NCI-H524 (cell line): ENCODE results near the gene SCN1A.
"Not testable (repeated sequence)": the region's sequence is repeated elsewhere in the genome, so short reads cannot be mapped to it uniquely, and the experiment has no call there.

Experiments
- DNase-seq, 2 experiments: peaks; one replicate each; lab custom pipeline; 2025; lab: John Stamatoyannopoulos, UW

SCN1A gene

DNA sequence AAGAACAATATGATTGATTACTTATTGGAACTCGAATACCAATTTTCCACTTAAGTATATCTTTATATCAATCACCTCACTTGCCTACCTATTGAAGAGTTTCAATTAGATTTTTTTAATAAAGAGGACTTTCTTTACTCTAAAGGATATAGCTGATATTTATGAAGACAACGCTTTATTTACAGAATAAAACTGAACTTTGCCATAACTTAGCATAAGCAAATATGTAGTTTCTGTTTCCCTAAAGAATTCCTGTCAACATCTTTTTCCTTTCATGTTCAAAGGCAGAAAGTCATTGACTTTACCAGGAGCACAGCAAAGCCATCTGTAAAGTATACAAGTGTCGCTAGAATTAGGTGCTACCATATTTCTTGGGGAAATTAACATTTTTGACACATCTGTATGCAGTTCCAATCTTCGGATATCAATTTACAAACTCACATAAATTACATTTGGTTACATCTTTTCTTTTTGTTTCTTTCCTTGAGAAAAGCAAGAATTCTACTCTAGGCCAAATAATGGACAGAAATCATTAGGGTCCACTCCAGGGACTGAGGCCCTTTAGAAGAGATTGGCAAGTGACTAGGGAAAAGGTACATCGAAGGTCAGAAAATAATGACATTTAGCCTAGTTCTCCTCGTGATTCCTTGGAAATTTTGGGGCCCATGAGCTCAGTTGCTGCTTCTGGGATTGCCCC is 7.5 kb upstream of the SCN1A start:
- no peak for DNase-seq

DNA sequence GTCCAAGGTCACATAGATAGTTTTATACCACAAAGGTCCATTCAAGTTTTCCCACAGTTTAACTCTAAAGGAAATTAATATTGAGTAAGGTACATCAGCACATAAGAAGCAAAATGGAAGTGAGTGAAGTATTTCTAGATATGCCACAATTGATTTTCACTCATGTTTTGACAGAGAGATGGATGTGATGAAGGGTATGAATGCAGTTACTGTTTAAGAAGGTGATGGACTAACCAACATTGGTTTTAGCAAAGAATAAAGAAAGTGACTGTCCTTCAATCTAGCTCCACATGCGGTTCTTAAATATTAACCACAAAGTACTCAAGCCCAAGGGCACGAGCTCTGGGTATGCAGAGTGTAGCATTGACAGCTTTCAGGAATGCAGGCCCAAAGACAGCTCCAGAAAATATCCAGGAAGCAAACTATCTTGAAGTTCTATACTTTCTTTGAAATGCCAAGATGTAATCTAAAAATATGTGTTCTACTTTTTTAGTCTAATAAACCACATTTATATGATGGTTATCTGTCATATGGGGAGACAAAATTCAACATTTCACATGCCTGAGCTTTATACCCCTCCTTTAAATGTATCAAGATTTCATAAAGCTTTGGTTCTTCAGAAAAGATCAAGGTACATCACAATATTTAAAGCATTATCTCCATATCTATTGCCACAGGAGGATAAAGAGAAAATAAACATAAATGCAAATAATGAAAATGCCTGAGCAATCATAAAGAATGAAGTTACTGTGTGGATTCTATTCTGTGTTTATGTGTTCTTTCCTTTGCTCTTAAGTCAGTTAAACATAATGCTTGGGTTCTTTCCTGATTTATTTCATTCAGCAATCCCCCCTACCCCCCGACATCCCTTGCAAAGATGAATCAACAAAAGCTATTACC is 6.7 kb upstream of the SCN1A start:
- DNase-seq, result no peak

DNA sequence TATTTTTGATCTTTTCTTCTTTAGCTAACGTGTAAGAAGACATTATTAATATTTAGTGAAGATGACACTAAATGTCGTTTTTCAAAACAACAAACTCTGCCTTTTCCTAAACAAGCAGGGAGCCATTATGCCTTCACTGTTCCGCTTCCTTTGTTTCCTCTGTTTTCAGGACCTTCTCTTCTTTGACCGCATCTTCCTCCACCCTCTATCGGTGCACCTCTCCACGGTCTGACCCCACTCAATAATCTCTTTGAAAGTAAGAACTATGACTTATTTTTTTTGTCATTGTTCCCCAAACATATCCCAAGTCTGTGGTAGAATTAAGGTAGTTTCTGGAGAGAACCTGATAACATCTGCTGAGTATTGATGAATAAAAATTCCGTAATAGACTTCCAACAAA is 5.8 kb upstream of the SCN1A start:
- no peak for DNase-seq

DNA sequence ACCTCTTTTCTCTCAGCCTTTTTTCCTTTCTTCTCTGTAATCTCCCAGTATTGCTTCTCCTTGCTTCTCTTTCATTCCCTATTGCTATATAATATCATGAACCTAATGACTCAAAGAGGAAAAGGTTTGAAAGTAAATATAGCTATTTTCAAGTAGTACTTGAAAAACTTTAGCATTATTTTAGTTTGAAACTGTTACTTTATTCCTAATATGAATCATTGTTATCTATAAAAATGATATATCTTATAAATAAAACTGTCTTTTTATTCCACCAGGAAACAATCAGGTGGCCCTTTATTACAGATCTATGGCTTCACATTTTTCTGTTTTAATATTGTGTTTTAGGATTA is 311 bp upstream of the SCN1A start:
- no peak for DNase-seq

DNA sequence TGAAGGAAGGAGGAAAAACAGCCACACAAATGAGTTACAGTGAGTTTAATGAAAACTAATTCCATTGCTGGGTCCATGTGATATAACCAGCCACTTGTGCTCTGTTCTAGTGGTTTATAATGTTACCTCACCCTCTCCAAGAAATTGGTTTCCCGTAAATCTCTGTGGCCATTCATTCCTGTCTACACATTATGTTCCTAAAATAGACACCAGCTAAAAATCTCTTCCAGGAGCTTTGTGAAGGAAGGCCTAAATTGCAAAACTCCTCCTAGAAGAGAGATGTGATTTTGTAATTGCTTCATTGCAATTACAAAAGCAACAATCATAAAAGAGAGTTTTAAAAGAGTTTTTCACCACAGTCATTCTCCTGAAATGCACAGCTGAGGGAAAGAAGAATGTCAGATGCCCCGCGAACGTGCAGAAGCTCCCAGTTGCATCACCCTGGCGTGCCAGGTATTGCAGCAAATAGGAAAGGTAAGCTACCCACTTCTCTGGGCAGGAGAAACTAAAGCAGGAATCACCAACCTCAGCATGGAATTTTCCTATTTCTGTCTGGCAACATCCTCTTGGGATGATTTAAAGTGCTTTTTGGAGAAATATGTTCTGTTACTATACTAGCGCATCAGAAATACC is 1.7 kb downstream of the SCN1A start:
- no peak for DNase-seq

DNA sequence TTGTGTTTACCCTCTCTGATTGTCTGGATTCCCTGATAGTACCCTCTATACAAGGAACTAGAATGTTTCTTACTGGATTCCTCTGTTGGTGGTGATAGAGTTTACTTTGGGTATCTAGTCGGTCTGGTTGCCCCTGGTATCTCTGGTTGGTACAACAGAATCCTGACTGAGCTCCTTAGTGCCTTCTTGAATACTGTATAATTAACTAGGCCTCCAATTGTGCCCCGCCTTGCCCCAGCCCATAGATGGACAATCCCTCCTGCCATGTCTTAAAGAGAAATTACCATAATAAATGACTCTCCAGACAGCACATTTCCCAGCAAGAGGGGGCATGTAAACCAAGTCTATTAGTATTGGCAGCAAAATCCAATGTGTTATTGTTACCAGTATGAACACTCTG is 2.3 kb downstream of the SCN1A start:
- no peak for DNase-seq

DNA sequence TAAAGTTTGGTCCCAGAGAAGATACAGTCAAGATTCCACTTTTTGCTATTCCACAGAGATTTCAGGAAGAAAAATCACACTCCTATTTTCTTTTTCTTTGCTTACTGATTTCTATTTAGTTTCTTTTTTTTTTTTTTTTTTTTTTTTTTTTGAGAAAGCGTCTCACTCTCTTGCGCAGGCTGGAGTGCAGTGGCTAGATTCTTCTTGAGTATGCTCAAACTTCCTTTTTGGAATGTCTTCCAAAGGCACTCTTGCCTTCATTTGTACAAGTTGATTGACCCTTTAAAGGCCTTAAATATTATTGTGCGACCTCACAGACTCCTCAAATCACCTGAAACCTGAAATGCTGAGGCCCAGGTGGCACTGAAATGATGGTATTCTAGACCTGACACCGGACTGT is 9.6 kb downstream of the SCN1A start:
- no peak for DNase-seq

DNA sequence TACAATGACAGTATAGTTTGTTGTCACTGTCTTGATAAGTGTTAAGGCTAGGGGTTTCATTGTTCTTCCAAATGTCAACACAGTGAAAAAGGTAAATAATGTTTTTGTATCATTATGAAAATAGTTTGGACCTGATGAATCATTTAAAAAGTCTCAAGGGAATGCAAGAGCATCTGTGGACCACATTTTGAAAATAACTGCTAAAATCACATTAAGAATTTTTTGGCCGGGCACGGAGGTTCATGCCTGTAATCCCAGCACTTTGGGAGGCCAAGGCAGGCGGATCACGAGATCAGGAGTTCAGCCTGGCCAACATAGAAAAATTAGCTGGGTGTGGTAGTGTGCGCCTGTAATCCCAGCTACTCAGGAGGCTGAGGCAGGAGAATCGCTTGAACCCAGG is 10.3 kb downstream of the SCN1A start:
- DNase-seq, result no peak

DNA sequence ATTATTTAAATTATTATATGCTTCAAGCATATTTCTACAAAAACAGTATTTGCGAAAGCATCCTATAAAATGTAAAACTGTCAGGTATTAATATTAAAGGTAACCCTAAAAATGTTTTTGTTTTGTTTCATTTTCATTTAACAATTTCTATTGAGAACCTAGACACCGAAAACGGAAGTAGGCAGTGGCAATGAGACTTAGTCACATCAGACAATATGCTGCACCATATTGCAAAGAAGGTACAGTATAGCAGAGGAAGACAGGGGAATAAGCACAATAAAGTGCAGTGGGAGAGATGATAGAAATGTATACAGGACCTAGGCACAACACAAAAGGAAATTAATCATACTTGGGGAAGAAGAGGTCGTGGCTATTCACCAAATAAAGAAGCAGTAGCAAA is 12.2 kb downstream of the SCN1A start:
- no peak for DNase-seq

DNA sequence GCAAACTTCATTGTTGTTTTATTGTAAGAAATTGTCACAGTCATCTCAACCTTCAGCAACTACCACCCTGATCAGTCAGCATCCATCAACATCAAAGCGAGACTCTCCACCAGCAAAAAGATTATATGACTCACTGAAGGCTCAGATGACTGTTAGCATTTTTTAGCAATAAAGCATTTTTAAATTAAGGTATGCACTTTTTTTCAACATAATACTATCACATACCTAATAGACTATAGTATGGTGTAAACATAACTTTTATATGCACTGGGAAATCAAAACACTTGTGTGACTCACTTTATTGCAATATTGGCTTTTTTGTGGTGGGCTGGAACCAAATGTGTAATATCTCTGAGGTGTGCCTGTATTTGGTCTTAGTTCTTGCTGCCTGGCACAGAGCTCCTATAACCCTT is 15.6 kb downstream of the SCN1A start:
- no peak for DNase-seq

DNA sequence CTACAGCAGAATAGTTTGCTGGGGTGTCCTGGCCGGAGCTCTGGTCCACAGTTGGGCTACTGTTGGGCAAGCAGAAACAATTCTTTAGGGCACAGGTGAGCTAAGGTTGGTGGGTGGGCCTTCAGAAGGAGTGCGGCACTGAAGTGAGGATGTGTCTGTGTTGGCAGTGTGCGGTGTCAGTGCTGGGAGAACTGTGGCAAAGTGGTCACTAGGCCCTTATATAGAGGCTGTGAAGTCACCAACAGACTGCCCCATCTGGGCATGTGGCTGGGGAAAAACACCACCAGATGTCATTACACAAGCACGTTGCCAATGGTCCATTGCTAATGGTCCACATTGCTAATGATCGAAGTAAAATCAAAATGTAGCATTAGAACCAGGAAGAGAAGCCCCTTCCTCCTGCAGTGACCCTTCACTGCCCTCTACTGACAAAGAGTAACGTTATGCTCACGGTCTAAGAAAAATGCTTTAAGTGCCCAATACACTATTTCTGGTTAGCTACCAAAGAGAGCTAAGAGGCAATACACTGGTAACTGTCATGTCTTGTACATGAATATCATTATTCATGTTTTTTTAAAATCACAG is 21.3 kb downstream of the SCN1A start:
- peak; percentile 84 to 94 for DNase-seq

DNA sequence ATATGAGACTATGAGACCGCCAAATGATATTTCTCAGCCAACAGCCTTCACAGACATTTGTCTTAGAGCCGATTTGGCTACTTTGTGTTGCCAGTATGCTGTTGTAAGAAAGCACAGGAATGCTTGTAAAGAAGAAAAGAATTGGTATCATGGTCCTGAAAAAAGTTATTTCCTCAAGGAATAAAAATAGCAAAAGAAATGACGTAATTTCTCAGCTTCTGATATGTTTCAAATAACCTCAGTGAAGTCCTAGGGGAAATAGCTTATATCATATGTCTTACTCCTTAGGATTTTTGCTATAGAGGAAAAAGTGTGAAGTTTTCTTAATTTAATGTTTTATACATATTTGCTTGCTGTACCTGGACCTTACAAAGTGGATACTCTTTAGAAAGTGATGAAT is 23.0 kb downstream of the SCN1A start:
- no peak for DNase-seq

DNA sequence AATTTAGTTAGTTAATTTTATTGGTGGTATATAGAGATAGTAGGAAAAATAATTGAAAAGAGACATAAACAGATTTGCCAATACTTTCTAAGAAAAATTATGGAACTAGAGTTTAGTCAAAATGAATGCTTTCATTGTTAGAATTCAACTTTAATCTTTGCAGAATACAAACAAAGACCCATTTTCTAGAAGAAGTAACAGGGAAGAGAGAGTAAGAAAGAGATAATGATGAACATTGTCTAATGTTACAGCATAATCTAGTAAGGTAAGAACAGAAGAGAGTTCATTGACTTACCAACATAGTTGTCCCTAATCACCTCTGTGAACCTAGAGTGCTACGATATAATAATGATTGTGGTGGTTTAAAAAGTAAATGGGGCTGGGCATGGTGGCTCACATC is 23.7 kb downstream of the SCN1A start:
- no peak for DNase-seq

DNA sequence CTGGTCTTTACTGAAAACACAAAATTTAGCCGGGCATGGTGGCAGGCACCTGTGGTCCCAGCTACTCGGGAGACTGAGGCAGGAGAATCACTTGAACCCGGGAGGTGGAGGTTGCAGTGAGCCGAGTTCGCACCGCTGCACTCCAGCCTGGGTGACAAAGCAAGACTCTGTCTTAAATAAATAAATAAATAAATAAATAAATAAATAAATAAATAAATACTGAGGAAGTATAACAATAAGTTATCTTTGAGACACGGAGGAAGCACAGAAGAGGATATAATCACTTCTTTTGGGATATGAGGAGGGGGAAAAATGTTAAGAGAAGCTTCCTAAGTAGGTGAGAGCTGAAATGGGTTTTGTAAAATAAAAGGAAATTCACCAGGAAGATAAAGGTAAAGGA is 24.5 kb downstream of the SCN1A start:
- not testable (repeated sequence) for DNase-seq

DNA sequence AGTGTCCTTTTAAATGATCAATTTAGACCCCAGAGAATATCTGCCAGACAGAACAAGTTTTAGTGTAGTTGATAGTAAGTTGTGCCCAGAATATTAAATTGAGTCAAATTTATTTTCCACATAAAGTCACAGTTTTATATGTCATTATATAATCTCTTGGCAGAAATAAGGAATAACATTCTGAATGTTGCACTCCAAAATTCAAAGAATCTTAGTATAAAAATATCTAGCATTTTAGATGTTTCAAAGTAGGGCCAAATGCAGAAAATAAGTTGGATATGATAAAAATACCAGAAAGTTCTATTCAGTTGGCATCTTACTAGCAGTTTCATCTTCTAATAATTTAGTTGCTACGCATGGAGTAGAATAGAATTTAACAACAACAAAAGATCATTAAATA is 33.5 kb downstream of the SCN1A start:
- DNase-seq, result no peak

DNA sequence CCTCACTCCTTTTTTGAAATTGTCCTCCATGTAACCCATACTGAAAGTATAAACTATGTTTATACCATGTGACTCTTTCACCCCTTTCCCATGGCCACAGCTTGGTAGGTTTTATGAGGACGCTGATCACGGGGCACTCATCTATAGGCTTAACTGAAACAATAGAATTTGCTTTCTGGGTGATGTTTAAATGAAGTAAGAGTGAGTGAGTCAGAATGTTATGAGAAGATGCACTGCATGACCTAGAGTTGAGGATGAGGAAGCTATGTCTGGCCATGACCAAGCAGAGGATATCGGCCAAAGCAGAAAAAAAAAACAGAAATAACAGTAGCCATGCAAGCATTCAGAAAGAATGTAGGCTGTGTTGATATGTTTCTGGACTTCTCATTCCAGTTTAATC is 34.9 kb downstream of the SCN1A start:
- DNase-seq, result no peak

DNA sequence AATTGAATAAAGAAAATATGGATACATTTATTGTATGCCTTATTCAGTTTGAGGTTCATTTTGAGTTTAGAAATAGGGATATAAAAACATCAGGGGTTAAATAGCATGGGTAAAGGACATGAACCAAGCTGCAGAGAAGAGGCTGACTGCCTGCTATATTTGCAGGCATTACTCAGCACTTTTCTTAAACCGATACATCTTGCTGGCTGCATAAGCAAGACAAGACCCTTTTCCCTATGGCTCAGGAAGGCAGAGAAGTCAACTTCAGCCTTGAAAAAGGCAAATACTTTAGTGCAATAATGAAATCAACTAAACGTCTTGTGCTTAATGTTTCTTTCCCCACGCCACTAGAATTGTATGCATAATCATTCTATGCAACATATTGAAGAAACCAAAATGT is 36.4 kb downstream of the SCN1A start:
- DNase-seq, result peak in 1 of 2 experiments; percentile 44

DNA sequence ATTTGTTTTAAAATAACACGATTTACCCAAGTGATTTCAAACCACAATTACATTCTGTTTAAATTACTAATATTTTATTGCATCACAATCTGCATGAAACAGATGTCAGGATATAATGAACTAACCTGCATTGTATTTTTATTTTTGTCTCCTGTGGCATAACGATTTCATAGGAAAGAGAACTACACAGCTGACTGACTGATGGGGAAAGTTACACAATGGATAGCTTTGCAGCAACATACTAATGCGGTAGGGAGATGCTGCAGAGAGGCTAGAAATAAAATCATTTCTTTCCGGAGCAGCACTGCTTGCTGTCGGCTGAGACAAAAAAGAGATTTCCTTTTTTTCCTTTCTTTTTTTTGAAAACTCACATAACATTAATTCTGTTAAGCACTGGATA is 36.9 kb downstream of the SCN1A start:
- DNase-seq, result peak in 1 of 2 experiments; percentile 32

DNA sequence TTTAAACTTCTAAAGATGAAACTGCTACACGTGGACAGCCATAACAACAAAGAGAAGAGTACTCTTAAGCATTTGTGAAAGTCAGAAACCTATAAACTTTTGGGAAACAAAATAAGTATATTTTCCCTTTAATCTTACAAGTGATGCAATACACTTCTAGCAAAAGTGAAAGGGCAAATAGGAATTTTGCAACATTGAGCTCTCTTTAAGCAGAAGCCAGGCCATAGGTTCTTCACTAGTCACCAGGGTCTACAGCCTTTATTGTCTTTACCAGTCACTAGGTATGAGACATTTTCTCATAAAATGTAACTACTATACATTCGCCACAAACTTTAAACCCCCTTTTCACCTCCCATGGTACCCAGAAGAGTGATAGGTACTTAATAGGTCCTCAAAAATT is 37.5 kb downstream of the SCN1A start:
- no peak for DNase-seq

DNA sequence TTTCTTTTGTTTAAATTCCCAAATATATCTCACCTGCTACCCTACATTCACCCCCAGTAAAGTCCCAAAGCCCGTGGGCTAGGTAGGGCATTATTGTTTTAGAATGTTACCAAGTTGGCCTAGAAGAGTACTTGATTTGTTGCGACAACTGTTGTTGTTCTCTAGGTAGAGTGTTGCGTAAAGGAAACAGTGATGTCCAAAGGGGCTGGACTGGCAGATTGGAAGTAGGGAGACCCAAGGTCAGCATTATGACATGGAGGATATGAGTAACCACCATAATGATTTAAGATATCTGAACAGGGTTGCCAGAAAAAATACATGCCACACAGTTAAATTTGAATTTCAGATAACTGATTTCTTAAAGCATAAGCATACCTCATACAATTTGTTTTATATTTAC is 39.2 kb downstream of the SCN1A start:
- no peak for DNase-seq

DNA sequence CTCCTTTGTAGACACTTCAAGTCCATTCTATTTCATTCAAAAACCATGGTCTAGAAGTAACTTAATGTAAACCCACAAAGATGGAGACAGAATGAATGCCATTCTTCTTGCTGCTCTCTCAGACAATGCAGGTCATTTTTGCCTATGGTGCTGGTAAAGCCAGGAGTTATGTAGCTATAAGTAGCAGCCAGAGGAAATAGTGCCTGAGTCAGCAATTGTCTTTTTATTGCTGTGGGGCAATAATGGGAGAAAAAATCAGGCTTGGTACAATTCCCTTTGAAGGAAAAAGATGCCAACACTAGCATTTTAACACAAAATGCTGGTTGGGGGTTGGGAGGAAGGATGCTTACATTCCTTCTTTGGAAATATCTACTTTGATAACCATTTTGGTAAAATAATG is 43.5 kb downstream of the SCN1A start:
- no peak for DNase-seq

DNA sequence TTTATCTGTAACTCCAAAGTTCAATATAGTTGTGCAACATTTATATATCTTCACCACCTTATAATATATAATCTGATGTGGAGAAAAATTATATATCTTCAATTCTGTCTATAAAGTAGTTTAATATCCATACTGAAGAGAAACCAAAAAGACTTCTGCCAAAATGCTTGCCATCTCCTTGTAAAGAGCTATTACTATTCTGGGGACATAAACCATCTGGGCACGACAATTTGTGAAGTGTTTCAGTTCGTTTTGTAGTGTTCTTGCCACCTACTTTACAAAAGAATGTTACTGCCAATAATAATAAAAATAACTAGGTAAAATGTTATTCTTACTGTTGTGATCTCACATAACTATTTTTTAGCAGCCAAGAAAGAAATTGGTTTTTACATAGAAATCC is 45.1 kb downstream of the SCN1A start:
- peak in 1 of 2 experiments; percentile 55 for DNase-seq

DNA sequence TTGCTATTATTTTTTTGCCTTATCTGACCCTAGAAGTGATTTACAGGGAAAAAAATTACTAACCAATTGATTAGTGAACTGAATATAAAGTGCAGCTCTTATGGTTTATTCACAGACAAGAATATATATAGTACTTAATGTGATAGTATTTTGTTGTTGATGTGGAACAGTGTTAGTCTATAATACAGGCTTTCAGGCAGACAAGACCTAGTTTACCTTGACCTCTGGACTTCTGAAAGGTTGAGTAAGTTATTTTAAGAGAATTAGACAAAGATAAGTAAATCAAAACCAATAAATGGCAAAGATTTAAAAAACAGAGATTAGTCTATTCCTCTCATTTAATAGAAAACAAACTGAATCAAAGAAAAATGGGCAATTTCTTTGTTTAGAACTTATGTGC is 46.0 kb downstream of the SCN1A start:
- peak in 1 of 2 experiments; percentile 27 for DNase-seq
